Activated CD8-positive, alpha-beta memory T cell treated with anti-CD3 and anti-CD28 coated beads, Interleukin-2, amount 50 U/mL, for 24 hours (primary cell): ENCODE data around the gene PRSS12.
"Not testable (repeated sequence)": the region's sequence is repeated elsewhere in the genome, so short reads cannot be mapped to it uniquely, and the experiment has no call there.

Source experiments
- DNase-seq: peaks from one replicate; pipeline ENCODE4 v3.0.0-alpha.2; 2020; ENCODE audit errors: extremely low read depth

The PRSS12 gene

GRCh38 chr4:118276580-118276979 is 76.2 kb downstream of the PRSS12 start:
- DNase-seq = no peak

DNA sequence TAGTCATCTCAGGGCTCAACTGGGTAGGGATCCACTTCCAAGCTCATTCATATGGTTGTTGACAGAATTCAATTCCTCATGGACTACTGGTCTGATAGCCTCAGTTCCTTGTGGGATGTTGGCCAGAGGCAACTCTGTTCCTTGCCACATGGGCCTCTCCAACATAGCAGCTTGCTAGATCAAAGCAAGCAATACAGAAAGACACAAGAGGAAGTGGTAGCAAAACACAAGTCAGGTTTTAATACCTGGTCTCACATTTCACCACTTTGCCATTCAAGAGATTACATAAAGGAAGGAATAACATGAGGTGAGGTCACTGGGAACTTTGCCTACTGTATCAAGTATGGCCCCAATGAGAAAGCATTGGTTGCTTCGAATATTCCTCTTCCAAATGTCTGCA is 79.2 kb downstream of the PRSS12 start:
- DNase-seq = no peak

GRCh38 chr4:118271788-118272187 is 81.0 kb downstream of the PRSS12 start:
- DNase-seq = no peak

- DNase-seq = no peak
Observed at GRCh38 chr4:118270492-118270891, 82.3 kb downstream of the PRSS12 start.

DNA sequence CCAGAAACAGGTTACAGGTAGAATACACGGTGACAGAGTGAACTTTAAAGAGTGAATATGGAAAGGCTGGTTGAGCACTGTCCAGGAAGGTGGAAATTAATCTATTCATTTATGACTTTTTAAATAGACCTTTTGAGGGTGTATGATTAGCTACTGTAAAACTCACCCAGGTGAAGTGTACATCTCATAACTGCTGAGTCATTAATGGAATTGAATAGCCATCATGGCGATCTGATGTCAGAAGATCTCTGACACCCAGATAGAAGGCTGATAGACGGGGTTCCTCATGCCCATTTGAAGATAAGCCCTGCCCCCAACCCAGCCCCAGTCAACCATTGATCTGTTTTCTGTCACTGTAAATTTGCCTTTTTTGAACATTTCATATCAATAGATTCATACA is 84.0 kb downstream of the PRSS12 start:
- DNase-seq = no peak

GRCh38 chr4:118266145-118266496 is 86.7 kb downstream of the PRSS12 start:
- DNase-seq = not testable (repeated sequence)

GRCh38 chr4:118265312-118266144 is 87.3 kb downstream of the PRSS12 start:
- DNase-seq = no peak

DNA sequence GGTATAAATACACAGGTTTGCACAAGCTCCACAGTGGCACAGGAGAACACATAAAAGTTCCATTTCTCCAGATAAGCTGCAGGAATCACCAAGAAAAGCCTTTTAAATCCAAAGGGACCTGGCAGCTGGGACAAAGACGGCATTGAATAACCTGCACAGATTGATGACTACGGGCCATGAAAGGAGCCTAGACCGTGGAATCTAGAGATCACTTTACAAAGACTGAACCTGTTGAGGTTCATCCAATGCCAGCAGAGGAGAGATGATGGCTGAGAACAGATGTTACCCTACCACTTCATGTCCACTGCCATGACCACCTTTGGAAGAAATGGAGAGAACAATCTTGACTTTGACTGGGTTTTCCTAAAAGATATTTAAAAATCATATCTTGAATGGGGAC is 88.7 kb downstream of the PRSS12 start:
- no peak for DNase-seq

GRCh38 chr4:118260309-118260708 is 92.5 kb downstream of the PRSS12 start:
- no peak for DNase-seq

GRCh38 chr4:118259111-118259510 is 93.7 kb downstream of the PRSS12 start:
- no peak for DNase-seq

- DNase-seq = no peak
Observed at GRCh38 chr4:118254368-118254767, 98.4 kb downstream of the PRSS12 start.

DNA sequence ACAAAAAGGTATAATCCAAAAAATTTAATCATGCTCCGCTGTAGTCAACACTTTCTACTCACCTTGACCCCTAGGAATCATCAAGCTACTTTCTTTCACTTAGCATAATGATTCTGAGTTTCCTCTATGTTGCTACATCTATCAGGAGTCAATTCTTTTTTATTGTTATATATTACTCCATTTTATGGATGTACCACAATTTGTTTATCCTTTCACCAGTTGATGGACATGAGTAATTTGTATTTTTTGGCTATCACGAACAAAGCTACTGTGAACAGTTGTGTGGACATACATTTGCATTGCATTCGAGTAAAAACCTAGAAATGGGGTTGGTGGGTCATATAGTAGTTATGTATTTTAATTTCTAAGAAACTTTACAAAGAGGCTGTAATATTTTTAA is 102.9 kb downstream of the PRSS12 start:
- no peak for DNase-seq

DNA sequence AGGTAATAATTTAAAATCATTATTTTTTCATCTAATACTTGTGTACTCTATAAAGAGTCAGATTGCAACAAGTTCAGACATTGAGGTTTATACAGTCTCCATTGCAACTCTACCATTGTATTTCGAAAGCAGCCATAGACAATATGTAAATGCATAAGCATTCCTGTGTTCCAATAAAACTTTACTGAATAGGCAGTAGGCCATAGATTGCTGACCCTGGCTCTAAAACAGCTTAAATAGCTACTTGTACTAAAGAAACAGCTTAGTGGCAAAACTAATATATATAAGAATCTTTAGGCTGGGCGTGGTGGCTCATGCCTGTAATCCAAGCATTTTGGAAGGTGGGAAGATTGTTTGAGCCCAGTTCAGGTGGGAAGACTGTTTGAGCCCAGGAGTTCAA is 115.3 kb downstream of the PRSS12 start:
- DNase-seq = no peak

- DNase-seq = no peak
Observed at GRCh38 chr4:118235566-118236120, 117.2 kb downstream of the PRSS12 start.
